RWPE1 (cell line): ENCODE data around the gene GAB2.

ENCODE experiments used
- CTCF ChIA-PET: fragments of 350-600 bp; sonication (Branson Sonifier 250); formaldehyde crosslinking; extraction: SDS; loops from one replicate; lab custom pipeline; 2021; lab: Yijun Ruan, JAX
- POLR2A ChIA-PET: fragments of 400-600 bp; formaldehyde crosslinking; extraction: SDS; loops from one replicate; lab custom pipeline; 2020; ENCODE audit warnings: antibody characterized with exemption; ENCODE audit not compliant: low non-redundant PET; lab: Yijun Ruan, JAX
- DNase-seq: peaks from one replicate; pipeline ENCODE4 v3.0.0; 2012; ENCODE audit warnings: low spot score
- H3K27ac ChIP-seq: fragments of 450-650 bp; 2 replicates; pipeline ENCODE4 v1.5.1; 2017
- TF ChIP-seq, protein P1 (sequence below): fragments of 450-650 bp; conservative IDR thresholded peaks from 2 replicates; pipeline ENCODE4 v1.5.1; 2017; ENCODE audit warnings: low read depth, mild to moderate bottlenecking

The GAB2 gene

DNA sequence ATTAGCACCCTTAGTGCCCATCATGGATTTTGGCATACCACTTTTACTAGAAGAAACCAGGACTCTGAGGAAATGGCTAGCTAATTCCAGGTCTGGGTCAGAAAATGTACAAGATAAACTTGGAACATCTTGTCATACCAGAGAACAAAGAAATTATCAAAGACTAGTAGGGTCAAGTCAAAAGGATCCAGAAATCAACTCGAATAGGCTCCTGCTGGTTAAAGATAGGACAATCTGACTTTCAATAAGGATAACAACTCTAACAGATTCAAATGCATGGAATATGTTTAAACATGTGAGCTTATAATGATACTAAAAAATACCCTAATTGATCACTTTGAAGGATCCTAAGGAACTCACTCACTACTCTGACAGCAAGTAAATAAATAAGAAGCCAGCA lies 18.9 kb downstream of the GAB2 start:
- no peak overlapping the region for H3K27ac ChIP-seq
- CTCF ChIA-PET = no interaction called here
- TF ChIP-seq, protein P1, sequence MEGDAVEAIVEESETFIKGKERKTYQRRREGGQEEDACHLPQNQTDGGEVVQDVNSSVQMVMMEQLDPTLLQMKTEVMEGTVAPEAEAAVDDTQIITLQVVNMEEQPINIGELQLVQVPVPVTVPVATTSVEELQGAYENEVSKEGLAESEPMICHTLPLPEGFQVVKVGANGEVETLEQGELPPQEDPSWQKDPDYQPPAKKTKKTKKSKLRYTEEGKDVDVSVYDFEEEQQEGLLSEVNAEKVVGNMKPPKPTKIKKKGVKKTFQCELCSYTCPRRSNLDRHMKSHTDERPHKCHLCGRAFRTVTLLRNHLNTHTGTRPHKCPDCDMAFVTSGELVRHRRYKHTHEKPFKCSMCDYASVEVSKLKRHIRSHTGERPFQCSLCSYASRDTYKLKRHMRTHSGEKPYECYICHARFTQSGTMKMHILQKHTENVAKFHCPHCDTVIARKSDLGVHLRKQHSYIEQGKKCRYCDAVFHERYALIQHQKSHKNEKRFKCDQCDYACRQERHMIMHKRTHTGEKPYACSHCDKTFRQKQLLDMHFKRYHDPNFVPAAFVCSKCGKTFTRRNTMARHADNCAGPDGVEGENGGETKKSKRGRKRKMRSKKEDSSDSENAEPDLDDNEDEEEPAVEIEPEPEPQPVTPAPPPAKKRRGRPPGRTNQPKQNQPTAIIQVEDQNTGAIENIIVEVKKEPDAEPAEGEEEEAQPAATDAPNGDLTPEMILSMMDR = no peak
- no peak for DNase-seq
- POLR2A ChIA-PET = no interaction called here

DNA sequence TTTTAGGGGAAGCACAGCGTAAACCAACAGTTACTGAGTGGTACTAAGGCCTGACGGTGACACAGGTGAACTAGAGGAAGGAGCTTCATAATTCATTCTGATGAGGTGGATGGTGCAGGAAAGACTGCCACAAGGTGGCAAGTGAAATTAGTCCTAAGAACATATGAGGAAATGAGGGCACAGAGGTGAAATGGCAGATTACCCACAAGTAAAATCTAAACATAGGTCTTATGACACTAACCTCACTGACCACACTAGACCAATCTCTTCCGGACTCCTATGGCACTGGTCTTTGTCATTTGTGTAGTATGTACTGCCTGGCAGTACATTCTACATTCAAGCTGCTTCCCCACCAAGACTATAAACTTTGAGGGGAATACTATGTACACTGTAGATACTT lies 20.2 kb downstream of the GAB2 start:
- TF ChIP-seq, protein P1 = no peak
- no peak overlapping the region for H3K27ac ChIP-seq
- no peak for DNase-seq
- POLR2A ChIA-PET = no interaction called here
- CTCF ChIA-PET = interaction anchor here (0.5 kb wide), 1 partner anchor 197 kb away, joined by 3 read pairs; no protein-coding TSS in a partner anchor

DNA sequence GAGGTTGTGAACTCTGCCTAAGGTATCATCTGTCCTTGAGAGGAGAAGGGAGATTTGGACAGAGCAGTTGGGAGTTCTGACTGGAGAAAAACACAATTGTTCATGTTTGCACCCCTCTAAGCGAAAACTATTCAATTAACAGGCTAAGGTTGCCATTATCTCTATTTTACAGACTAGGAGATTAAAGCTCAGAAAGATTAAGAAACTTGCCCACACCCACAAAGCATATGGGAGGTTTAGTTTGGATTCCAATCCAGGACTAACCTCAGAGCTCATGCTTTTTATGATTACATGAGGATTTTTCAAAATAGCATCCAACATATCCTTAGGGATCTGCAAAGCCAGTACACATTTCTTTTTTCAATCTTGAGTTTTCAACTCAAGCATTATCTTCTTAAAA lies 22.0 kb downstream of the GAB2 start:
- POLR2A ChIA-PET = no interaction called here

DNA sequence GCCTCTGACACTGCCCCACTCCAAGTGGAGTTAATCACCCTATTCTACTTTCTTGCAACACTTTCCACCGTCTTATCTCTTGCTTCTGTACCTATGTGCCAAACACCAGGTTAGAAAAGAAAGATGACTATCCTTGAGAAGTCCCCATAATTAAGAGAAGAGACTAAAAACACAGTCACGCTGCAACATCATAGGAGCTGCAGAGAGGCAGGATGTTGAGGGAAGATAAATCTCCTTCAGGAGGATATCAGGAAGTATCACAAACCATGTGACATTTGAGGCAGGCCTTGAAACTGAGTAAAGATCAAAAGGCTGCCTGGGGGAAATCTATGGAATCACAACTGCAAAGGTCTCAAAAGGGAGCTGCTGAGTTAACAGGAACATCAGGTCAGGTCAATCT lies 24.8 kb downstream of the GAB2 start:
- no peak overlapping the region for H3K27ac ChIP-seq
- TF ChIP-seq, protein P1 = no peak
- ChIA-PET CTCF (interaction anchor here (0.7 kb wide), 1 partner anchor 1962 kb away, joined by 3 read pairs; no protein-coding TSS in a partner anchor), POLR2A (no interaction called here)
- DNase-seq = no peak

More for the DNA sequence above, 22.0 kb downstream of the GAB2 start:
- no peak overlapping the region for H3K27ac ChIP-seq
- no peak for DNase-seq
- CTCF ChIA-PET = interaction anchor here (0.6 kb wide), 1 partner anchor 28 kb away, joined by 6 read pairs; no protein-coding TSS in a partner anchor
- TF ChIP-seq, protein P1 = no peak

DNA sequence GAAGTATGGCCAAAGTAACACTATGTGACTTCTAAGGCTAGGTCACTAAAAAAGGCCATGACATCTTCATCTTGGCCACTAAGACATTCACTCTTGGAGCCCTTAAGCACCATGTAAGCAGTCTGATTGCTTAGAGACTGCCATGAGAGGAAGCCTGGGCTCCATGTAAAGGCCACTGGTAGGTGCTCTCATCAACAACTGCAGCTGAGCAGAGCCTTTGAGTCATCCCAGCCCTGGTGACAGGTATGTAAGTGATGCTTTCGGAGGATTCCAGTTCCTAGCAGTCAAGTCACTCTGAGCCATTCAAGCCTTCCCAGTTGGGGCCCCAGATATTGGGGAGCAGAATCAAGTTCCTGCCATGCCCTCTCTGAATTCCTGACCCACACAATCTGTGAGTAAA lies 26.2 kb downstream of the GAB2 start:
- H3K27ac ChIP-seq = no peak overlapping the region
- TF ChIP-seq, protein P1 = no peak

DNA sequence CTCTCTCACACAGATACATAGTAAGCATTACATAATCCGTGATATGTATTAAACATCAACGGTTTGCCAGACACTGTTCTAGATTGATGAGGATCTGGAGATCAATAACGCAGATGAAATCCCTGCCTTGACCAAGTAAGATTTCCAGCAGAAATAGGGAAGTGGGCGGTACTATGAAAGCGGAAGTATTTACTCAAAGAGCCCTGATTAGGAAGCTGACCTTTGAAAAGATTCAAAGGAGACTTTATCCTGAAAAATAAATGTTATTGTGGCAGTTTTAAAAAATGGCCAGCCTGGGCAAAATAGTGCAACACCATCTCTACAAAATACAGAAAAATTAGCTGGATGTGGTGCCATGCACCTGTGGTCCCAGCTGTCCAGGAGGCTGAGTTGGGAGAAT lies 26.8 kb downstream of the GAB2 start:
- TF ChIP-seq, protein P1 = no peak
- CTCF ChIA-PET = no interaction called here
- POLR2A ChIA-PET = no interaction called here
- H3K27ac ChIP-seq = no peak overlapping the region
- DNase-seq = no peak

More for the DNA sequence above, 26.2 kb downstream of the GAB2 start:
- ChIA-PET CTCF (no interaction called here), POLR2A (no interaction called here)
- DNase-seq = no peak
